Bone marrow (tissue), 2 donors: Measurements from ENCODE around the gene FADS6.
"Not testable (repeated sequence)": the region's sequence is repeated elsewhere in the genome, so short reads cannot be mapped to it uniquely, and the experiment has no call there.

Experiments
- DNase-seq, 2 donors: peaks; one replicate each; lab custom pipeline; 2025; lab: John Stamatoyannopoulos, UW

The FADS6 gene

DNA sequence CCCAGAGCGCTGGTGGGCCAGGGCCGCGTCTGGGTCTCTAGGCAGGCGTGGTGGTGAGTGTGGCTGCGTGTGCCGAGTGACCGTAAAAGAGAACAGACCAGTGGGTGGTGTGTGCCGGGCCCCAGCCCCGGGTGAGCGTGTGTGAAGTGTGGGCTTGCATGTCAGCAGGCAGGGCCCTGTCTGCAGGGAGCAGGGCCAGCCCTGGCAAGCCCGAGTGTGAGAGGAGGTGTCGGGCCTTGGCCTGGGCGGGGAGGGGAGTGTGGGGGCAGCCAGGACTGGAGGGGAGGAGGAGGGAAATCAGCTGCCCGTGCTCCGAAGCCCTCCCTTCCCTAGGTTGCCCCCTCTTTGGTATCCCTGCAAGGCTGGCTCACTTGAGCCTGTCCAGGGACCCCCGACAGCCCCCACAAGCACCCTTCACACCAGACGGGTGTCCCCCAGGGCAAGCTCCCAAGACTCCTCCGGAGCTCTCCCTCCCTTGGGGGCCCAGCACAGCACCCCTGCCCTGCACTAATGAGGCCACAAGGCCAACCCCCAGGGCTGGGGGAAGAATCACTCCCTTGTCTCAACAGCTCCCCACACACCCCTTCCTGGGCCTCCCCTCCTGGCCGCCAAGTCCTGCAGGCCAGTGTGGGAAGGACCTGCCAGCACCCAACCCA is 27.7 kb upstream of the FADS6 start:
- no peak for DNase-seq

DNA sequence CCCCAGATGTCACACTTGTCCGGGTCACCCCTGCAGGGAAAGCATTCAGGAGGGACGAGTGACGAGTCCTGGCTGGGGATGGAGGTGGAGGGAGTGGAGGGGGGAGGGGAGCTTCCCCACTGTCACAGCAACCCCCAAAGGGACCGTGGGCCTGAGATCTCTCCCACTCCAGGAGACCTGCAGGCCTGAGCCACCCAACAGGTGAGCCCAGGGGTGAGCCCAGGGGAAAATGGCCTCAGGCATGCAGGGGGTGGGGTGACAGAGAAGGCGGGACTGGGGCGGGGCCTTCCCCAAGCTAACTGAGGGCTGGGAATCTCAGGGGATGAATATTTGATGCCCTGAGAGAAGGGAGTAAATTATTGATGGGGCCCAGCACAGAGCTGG is 27.2 kb upstream of the FADS6 start:
- DNase-seq: no peak

DNA sequence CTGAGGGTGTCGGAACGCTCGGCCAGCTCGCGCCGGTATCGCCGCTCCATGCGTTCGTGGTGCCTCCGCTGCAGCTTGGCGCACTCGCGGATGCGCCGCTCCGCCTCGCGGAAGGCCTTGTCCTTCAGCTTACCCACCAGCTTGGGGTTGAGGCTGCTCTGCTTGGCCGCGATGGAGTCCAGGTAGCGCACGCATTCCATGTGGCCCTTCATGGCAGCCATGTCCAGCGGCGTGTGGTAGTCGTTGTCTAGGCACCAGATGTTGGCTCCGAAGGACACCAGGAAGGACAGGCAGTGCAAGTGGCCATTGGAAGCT is 26.8 kb upstream of the FADS6 start:
- DNase-seq: no peak

- no peak for DNase-seq
Observed at GRCh38 chr17:74919440-74920305, 26.2 kb upstream of the FADS6 start.

- no peak for DNase-seq
Observed at GRCh38 chr17:74918906-74919305, 25.5 kb upstream of the FADS6 start.

GRCh38 chr17:74917430-74917829 is 24.0 kb upstream of the FADS6 start:
- peak in 1 of 2 donors; percentile 30 for DNase-seq

- DNase-seq: no peak
Observed at GRCh38 chr17:74916851-74917199, 23.4 kb upstream of the FADS6 start.

DNA sequence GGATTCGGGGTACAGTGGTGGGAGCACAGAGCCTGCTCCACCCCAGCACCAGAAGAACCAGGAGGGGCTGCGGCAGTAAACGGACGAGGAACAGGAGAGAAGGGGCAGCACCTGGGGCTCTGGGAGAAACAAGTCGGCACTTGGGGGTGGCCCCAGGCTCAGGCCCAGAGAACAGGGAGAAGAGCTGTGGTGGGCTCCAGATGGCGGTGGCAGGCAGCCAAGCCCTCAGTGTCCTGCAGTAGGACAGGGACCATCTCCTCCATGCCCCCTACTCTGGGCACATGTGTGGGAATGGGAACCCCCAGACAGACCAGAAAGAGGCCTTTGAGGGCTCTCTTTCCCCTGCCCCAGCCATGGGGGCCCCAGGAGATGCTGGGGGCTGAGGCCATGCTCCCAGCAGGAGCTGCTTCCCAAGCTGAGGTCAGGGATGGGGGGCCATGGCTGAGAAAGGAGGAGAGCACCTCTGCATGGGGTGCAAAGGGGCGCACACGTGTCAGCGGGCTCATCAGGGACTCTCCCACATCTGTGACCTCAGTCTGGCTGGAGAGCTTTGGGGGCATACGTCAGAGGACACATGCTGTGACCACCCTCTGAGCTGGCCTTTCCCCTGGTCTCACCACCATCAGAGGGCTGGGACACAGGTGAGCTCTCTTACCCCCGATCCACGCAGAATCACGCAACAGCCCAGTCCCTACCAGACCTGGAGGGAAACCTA is 22.9 kb upstream of the FADS6 start:
- DNase-seq: no peak

DNA sequence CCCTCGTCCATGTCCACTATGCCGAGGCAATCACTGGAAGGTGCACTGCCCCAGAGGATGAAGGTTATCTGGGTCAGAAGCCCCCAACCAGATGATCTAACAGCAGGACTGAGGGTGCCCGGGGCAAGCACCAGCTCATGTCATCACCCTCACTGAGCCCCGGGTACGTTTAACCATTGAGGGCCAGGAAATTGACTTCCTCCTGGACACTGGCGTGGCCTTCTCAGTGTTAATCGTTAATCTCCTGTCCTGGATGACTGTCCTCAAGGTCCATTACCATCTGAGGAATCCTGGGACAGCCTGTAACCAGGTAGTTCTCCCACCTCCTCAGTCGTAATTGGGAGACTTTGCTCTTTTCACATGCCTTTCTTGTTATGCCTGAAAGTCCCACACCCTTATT is 18.0 kb upstream of the FADS6 start:
- DNase-seq: not testable (repeated sequence)

GRCh38 chr17:74909097-74909496 is 15.7 kb upstream of the FADS6 start:
- not testable (repeated sequence) for DNase-seq

- DNase-seq: no peak
Observed at GRCh38 chr17:74907012-74907411, 13.6 kb upstream of the FADS6 start.

DNA sequence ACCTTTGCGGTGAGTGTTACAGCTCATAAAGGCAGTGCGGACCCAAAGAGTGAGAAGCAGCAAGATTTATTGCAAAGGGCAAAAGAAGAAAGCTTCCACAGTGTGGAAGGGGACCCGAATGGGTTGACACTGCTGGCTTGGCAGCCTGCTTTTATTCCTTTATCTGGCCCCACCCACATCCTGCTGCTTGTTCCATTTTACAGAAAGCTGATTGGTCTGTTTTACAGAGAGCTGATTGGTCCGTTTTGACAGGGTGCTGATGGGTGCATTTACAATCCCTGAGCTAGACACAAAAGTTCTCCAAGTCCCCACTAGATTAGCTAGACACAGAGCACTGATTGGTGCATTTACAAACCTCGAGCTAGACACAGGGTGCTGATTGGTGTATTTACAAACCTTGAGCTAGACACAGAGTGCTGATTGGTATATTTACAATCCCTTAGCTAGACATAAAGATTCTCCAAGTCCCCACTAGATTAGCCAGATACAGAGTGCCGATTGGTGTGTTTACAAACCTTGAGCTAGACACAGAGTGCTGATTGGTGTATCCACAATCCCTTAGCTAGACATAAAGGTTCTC is 12.9 kb upstream of the FADS6 start:
- not testable (repeated sequence) for DNase-seq

DNA sequence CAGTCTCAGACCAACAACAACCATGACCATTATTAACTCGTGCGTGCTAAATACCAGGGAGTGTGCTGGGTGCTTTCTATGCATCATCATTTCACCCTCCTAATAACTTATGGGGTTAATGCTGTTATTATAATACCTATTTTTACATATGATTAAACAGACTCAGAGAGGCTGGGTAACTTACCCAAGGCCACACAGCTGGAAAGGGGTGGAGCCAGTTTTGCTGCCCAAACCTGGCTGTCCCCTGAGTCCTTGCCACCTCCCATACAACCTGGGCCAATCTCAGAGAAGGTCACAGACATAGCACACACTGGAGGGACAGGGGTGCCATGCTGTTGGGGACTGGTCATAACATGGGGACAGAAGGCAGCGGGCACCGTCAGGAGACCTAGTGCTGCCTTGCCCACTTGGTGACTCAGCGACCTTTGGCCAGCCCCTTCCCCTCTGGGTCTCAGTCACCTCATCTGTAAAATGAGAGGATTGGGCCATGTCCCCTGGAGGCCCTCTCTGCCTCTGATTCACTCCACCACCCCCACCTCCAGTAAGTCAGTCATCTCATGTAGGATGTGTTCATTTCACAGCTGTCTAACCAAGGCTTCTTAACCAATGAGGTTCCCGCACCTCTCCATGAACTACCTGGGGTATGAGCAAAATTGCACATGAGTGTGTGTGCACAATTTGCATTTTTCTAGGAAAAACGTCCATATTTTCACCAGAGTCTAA is 11.4 kb upstream of the FADS6 start:
- DNase-seq: no peak

- no peak for DNase-seq
Observed at GRCh38 chr17:74903671-74904070, 10.2 kb upstream of the FADS6 start.

DNA sequence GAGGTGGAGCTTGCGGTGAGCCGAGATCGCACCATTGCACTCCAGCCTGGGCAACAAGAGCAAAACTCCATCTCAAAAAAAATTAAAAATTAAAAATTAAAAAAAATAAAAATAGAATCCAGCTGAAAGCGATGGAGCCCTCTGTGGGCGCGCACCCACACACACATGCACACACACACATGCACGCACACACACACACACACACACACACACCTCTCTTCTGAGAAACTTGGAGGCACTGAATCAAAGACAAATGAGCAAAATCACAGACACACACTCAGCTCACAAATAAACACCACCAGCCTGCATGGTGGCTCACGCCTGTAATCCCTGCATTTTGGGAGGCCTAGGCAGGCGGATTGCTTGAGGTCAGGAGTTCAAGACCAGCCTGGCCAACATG is 9.6 kb upstream of the FADS6 start:
- DNase-seq: no peak

DNA sequence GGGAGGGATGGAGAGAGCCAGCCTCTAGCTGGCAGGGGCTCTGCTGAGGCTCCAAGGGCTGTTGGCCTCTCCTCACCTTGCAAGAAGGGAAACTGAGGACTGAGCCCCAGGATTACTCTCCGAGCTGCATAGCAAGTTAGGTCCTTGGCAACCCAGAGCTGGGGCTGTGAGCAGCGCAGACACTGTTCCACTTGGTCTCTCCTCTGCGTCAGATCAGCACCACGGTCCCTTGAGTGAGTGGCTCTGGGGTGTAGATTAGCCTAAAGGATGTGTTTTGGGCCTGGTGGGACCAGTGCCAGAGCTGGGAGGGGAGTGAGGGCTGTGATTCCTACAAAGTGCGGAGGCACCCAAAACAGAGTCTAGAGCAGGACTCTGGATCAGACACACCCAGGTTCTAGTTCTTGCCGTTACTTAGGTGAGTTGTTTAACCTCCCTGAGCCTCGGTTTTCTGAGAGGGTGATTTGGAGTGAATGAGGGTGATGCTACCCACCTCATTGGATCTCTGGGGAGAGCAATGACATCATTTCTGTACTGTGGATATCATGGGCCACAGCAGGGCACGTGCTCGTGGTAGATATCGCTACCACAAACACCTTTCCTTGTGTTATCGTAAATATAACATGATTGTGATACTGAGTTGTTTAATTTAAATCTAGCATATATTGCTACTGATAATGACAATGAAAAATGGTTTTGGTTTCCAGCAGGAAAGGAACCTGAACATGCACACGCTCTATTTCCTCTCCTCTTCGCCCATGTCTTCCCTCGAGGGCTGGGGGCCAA is 8.1 kb upstream of the FADS6 start:
- no peak for DNase-seq

GRCh38 chr17:74900208-74900607 is 6.8 kb upstream of the FADS6 start:
- DNase-seq: no peak

DNA sequence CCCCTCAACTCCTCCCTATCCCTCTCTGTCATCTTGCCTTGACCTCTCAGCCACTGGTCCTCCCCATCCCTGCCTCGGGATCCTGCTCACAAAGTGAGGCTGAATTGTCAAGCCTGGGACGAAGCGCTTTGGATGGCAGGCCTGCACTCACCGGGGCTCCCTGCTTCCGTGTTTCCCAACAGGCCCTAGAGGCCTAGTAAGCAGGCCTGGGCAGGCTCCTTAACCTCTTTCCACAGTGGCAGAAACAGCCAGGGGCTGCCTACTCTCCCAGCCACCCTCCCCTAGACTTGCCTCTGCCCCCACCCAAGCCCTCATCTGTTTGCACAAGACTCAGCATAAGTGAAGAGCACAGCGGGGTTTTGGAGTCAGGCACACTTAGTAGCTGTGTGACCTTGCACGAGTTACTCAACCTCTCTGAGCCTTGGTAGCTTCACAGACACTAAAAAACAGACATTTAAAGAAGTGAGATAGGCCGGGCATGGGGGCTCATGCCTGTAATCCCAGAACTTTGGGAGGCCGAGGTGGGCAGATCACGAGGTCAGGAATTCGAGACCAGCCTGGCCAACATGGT is 5.0 kb upstream of the FADS6 start:
- DNase-seq: no peak

GRCh38 chr17:74893936-74894671 is 671 bp upstream of the FADS6 start:
- DNase-seq: no peak
